Stimulated activated naive CD8-positive, alpha-beta T cell treated with anti-CD3 and anti-CD28 coated beads, Interleukin-15, amount 100 ng/mL, for 72 hours (primary cell): ENCODE data around the gene PRIMA1.

Source experiments
- ATAC-seq: fragments of 150-1000 bp; cut with Tn5 transposase; 2 replicates; pipeline ENCODE4 v1.10.0; 2021; ENCODE audit warnings: mild to moderate bottlenecking, moderate library complexity
- DNase-seq, 2 donors: peaks; one replicate each; pipeline ENCODE4 v3.0.0; 2021 to 2022
- H3K27ac Mint-ChIP-seq, 2 donors: one replicate each; pipeline ENCODE4 v1.8.0; 2022; ENCODE audit warnings: mild to moderate bottlenecking in 2 of 2, mixed read lengths in 2 of 2, moderate library complexity in 2 of 2
- H3K27me3 Mint-ChIP-seq: one replicate; pipeline ENCODE4 v1.8.0; 2022; ENCODE audit warnings: mixed read lengths
- H3K4me1 Mint-ChIP-seq: one replicate; pipeline ENCODE4 v1.8.0; 2022; ENCODE audit warnings: mild to moderate bottlenecking, mixed read lengths
- H3K4me3 Mint-ChIP-seq, 2 donors: one replicate each; pipeline ENCODE4 v1.8.0; 2022; ENCODE audit warnings: mild to moderate bottlenecking in 2 of 2, mixed read lengths in 2 of 2, moderate library complexity in 1 of 2
- H3K9me3 Mint-ChIP-seq, 2 donors: one replicate each; pipeline ENCODE4 v1.8.0; 2022; ENCODE audit warnings: mixed read lengths in 2 of 2

PRIMA1 gene

GRCh38 chr14:93784878-93785277, 3.4 kb downstream of the PRIMA1 start:
- no peak overlapping the region for H3K4me3 Mint-ChIP-seq
- H3K27me3 Mint-ChIP-seq: peaks cover 59% of the 10 kb centered on the region
- no peak for ATAC-seq
- no peaks in the 10 kb centered on the region for H3K9me3 Mint-ChIP-seq
- H3K4me1 Mint-ChIP-seq: peaks cover 5% of the 10 kb centered on the region
- H3K27ac Mint-ChIP-seq: no peak overlapping the region
- no peak for DNase-seq

- H3K4me1 Mint-ChIP-seq: no peaks in the 10 kb centered on the region
- DNase-seq (no peak), ATAC-seq (no peak)
- no peaks in the 10 kb centered on the region for H3K9me3 Mint-ChIP-seq
- H3K27me3 Mint-ChIP-seq: peaks cover 27% of the 10 kb centered on the region
- H3K4me3 Mint-ChIP-seq: no peak overlapping the region
- H3K27ac Mint-ChIP-seq: no peak overlapping the region
These were observed 7.4 kb downstream of the PRIMA1 start for GRCh38 chr14:93780813-93781400.

DNA sequence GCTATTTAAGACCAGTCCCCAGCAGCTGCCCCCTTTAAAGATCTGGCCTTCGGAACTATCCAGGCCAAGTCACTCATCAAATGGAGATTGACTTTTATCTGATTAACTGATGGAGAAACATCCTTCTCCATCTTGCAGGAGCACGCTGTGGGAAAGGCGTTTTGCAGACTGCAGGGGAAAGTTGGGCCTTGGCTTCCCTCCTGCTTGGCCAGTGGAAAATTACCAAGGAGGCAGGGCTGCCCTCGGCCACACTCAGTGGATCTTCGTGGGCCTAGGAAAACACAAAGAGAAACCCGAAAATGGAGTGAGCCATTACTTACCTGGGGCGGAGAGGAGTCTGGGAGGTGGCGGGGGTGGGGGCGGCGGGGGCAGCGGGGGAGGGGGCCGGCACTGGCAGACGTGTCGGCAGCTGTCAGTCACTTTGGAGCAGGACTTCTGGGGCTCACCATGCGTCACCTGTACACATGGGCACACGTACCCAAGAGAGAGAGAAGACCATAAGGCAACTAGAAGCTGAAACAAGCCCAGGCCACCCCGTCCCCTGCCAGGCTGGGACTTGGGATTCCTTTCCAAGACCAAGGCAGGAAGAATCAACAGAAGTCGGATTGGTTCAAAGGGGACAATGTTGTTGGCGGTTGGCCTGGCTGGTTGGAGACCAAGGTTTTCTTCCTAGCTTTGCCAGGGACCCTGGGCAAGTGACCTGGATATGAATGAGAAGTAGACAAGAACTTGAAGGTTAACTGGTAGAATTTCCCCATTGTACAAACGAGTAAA, 9.2 kb downstream of the PRIMA1 start:
- Mint-ChIP-seq H3K4me3 (no peak overlapping the region), H3K27ac (no peak overlapping the region), H3K4me1 (no peaks in the 10 kb centered on the region), H3K27me3 (peaks cover 14% of the 10 kb centered on the region), H3K9me3 (no peaks in the 10 kb centered on the region)
- ATAC-seq (no peak), DNase-seq (no peak)

DNA sequence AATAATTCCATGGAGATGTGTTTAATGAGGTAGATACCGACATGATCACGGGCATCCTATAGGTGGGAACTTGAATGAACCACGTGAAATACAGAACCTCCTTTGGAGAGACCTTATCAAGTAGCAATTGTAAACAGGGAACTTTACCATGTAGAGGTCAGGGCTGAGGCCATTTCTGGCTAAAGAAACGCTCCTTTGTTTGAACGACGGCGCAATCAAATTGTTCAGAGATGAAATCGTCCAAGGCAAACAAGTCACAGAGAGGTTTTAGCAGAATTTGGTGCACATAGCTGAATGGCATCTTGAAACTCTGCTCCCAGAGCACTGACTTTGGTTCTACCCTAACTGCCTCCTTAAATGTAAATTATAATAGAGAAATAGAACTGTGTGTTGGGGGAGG, 9.8 kb downstream of the PRIMA1 start:
- no peaks in the 10 kb centered on the region for H3K4me1 Mint-ChIP-seq
- no peak overlapping the region for H3K27ac Mint-ChIP-seq
- H3K27me3 Mint-ChIP-seq: peaks cover 8% of the 10 kb centered on the region
- DNase-seq (no peak), ATAC-seq (no peak)
- H3K9me3 Mint-ChIP-seq: no peaks in the 10 kb centered on the region
- no peak overlapping the region for H3K4me3 Mint-ChIP-seq

GRCh38 chr14:93775744-93776143, 12.5 kb downstream of the PRIMA1 start:
- Mint-ChIP-seq H3K27ac (no peak overlapping the region), H3K9me3 (no peaks in the 10 kb centered on the region), H3K4me3 (no peak overlapping the region), H3K27me3 (peaks cover 8% of the 10 kb centered on the region), H3K4me1 (no peaks in the 10 kb centered on the region)
- no peak for ATAC-seq
- DNase-seq: no peak

GRCh38 chr14:93775158-93775557, 13.1 kb downstream of the PRIMA1 start:
- Mint-ChIP-seq H3K9me3 (no peaks in the 10 kb centered on the region), H3K27ac (no peak overlapping the region), H3K4me3 (no peak overlapping the region), H3K4me1 (no peaks in the 10 kb centered on the region), H3K27me3 (peaks cover 12% of the 10 kb centered on the region)
- no peak for DNase-seq
- ATAC-seq: no peak

DNA sequence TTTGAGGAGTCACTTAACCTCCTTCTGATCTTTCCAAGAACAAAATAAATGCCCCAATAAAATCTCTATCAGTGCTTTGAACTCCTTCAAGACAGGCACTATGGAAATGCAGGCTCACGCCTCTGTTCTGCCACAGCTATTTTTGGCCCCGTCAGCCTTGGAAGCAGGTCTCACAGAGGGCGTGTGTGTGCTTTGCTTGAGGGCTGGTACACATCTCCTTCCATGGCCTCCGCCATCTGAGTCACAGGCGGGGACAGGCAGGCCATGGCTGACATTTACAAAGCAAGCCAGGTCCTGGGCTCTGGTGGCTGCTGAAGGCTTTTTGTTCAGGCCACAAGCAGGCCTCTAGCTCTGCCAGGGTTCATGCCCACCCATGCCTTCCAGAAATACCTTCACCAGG, 16.0 kb downstream of the PRIMA1 start:
- peaks cover 17% of the 10 kb centered on the region for H3K27me3 Mint-ChIP-seq
- no peak overlapping the region for H3K27ac Mint-ChIP-seq
- ATAC-seq (no peak), DNase-seq (no peak)
- H3K9me3 Mint-ChIP-seq: no peaks in the 10 kb centered on the region
- H3K4me1 Mint-ChIP-seq: no peaks in the 10 kb centered on the region
- H3K4me3 Mint-ChIP-seq: no peak overlapping the region

- DNase-seq (no peak), ATAC-seq (no peak)
- Mint-ChIP-seq H3K9me3 (no peaks in the 10 kb centered on the region), H3K4me3 (no peak overlapping the region), H3K4me1 (no peaks in the 10 kb centered on the region), H3K27ac (no peak overlapping the region), H3K27me3 (peaks cover 38% of the 10 kb centered on the region)
These were observed 22.3 kb downstream of the PRIMA1 start for GRCh38 chr14:93765970-93766369.

DNA sequence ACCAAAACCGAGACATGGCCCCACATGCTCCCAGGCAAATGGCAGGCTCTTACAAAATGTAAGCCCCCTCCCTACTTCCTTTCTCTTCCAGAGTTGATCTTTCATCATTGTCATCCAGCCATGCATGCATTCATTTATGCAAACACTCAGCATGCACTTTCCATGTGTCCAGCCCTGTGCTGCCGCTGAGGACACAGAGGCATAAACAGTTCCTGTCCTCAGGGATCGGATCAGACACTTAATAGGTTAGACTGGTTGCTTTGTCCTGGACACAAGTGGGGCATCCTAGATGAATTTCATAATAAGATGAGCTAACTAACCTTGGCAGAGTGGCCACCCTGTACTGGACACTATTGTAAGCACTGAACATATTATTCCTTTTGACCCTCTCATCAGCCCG, 23.1 kb downstream of the PRIMA1 start:
- peak overlapping the region in 1 of 2 donors; percentile 71 for H3K27ac Mint-ChIP-seq
- H3K27me3 Mint-ChIP-seq: peaks cover 41% of the 10 kb centered on the region
- H3K4me3 Mint-ChIP-seq: no peak overlapping the region
- DNase-seq: no peak
- ATAC-seq: no peak
- H3K9me3 Mint-ChIP-seq: no peaks in the 10 kb centered on the region
- no peaks in the 10 kb centered on the region for H3K4me1 Mint-ChIP-seq

DNA sequence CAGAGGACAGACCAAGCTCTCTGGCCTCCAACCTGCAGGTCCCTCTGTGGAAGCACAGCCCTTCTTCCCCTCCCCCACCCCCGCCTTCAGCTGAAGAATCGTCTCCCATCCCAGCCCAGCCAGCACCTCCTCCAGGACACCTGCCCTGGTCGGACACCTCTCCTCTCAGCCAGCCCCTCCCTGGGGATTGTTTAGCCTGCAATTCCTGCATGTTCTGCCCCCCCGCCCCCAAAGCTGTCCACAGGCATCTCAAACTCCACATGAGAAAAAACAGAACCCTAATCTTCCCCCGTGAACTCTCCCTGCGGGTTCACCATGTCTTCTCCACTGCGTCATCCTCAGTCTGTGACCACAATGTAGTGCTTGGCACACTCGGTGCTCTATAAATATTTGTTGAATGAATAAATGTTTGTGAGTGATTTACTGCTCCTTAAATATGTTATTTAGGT, 24.1 kb downstream of the PRIMA1 start:
- H3K27ac Mint-ChIP-seq: no peak overlapping the region
- H3K4me3 Mint-ChIP-seq: no peak overlapping the region
- H3K4me1 Mint-ChIP-seq: no peaks in the 10 kb centered on the region
- H3K27me3 Mint-ChIP-seq: peaks cover 41% of the 10 kb centered on the region
- ATAC-seq (no peak), DNase-seq (no peak)
- H3K9me3 Mint-ChIP-seq: no peaks in the 10 kb centered on the region

DNA sequence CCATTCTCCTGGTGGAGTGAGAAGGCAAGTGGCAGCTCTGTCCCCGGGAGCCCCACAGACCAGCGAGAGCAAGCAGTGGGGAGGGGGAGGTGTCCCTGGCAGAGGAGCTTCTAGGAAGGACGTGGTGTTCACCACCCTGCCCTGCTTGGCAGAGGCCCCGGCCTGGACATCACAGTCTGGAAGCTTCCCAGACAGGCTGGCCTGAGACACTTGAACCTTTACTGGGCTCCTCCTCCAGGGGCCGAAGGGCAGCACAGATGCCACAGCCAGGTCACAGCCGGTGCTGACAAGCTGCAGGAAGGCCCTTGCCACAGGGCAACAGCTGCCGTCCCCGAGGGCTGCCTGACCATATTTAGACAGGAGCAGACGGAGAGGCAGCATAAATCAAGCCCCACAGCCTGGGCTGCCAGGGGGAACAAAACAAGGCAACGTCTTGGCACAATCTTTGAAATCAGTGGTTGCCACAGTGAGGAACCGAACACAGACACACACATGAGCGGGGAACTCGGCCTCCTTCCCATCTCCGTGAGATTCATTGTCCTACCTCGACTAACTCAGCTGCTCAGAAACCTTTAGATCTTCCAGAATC, 28.5 kb downstream of the PRIMA1 start:
- no peak for DNase-seq
- Mint-ChIP-seq H3K27me3 (peaks cover 41% of the 10 kb centered on the region), H3K4me1 (no peaks in the 10 kb centered on the region), H3K9me3 (no peaks in the 10 kb centered on the region), H3K27ac (no peak overlapping the region), H3K4me3 (no peak overlapping the region)
- ATAC-seq: peak; percentile 19

GRCh38 chr14:93757206-93757605, 31.1 kb downstream of the PRIMA1 start:
- peaks cover 21% of the 10 kb centered on the region for H3K27me3 Mint-ChIP-seq
- DNase-seq: no peak
- H3K4me1 Mint-ChIP-seq: no peaks in the 10 kb centered on the region
- no peak for ATAC-seq
- H3K9me3 Mint-ChIP-seq: no peaks in the 10 kb centered on the region
- H3K4me3 Mint-ChIP-seq: no peak overlapping the region
- no peak overlapping the region for H3K27ac Mint-ChIP-seq

DNA sequence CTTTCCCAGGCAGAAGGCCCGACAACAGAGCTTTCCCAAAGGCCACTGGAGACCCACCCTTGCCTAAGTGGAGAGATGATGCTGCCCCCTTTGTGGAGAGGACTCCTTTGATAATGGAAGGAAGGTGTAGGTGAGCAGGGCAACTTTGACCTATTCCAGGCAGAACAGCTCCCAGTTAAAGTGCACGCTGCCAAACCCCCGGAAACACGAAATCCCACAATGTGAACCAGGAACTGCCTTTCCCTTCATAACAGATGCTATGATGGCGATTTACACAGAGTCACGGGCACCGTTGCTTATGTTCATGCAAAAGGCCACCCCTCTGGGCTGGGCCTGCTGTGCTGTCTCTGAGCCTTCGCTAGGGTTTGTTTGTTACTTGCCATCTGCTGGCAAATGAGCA, 34.6 kb downstream of the PRIMA1 start:
- H3K4me1 Mint-ChIP-seq: no peaks in the 10 kb centered on the region
- ATAC-seq: no peak
- no peaks in the 10 kb centered on the region for H3K27me3 Mint-ChIP-seq
- DNase-seq: no peak
- H3K4me3 Mint-ChIP-seq: no peak overlapping the region
- H3K27ac Mint-ChIP-seq: no peak overlapping the region
- no peaks in the 10 kb centered on the region for H3K9me3 Mint-ChIP-seq

DNA sequence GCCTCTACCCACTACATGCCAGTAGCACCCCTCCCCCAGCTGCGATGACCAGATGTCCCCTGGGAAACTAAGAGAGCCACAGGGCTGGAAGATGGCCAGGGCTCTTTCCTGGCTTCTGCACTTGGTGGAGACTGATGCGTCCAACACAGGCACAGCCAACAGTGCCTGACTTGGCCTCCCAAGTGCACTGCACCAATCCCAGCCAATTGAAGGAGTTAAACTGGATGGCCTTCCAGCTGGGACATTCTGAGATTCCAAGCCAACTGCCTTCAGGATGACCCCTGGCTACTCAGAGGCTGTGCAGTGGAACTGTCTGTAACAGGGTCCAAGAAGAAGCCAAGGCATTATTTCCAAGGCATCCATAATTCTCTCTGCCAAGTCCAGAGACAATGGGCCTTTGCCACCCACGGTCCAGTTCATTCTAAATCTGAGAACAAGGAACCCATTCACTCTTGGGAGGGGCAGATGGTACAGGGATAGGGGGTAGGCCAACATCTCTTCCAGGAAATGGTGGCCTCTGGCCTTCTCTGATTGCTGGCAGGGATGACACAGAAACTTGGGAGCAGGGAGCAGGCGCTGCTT, 35.2 kb downstream of the PRIMA1 start:
- H3K4me1 Mint-ChIP-seq: no peaks in the 10 kb centered on the region
- H3K9me3 Mint-ChIP-seq: no peaks in the 10 kb centered on the region
- no peak overlapping the region for H3K27ac Mint-ChIP-seq
- H3K4me3 Mint-ChIP-seq: no peak overlapping the region
- DNase-seq: no peak
- H3K27me3 Mint-ChIP-seq: no peaks in the 10 kb centered on the region
- ATAC-seq: no peak

DNA sequence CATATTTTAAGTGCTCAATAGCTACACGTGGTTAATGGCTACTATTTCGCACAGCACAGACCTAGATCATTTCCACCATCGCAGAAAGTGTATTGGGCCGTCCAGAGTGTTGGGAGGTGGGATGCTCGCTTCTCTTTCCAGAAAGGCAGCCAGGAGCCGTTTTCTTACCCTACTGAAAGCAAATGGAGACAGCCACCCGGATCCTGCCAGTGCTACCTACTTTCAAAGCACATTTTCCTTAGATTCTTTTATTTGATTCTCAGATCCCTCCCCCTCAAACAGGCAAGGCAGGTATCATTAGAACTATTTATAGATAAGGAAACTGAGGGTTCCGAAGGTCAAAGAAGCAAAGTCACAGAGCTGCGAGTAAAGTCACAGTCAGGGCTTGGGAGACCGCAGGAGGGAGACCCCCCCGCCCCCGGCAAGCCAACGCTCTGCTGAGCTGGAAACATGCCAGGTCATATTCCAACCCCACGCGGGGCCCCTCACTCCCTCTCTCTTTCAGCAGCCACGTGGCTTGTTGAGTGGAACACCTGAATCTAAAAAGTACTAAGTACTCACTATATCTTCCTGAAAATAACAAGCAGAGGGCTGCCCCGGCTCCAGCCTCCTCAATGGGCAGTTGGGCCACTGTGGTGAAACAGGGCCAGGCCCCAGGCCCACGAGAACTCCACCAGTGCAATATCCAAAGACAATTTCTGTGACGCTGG, 36.2 kb downstream of the PRIMA1 start:
- ATAC-seq (no peak), DNase-seq (no peak)
- Mint-ChIP-seq H3K27me3 (no peaks in the 10 kb centered on the region), H3K4me3 (no peak overlapping the region), H3K27ac (no peak overlapping the region), H3K4me1 (no peaks in the 10 kb centered on the region), H3K9me3 (no peaks in the 10 kb centered on the region)

- ATAC-seq (no peak), DNase-seq (no peak)
- Mint-ChIP-seq H3K9me3 (no peaks in the 10 kb centered on the region), H3K4me1 (no peaks in the 10 kb centered on the region), H3K27ac (no peak overlapping the region), H3K27me3 (peaks cover 10% of the 10 kb centered on the region), H3K4me3 (no peak overlapping the region)
These were observed 39.2 kb downstream of the PRIMA1 start for GRCh38 chr14:93749076-93749420.
